HG02870 (cell line): Measurements from ENCODE around the gene RABEPK.
"Not testable (repeated sequence)": the region's sequence is repeated elsewhere in the genome, so short reads cannot be mapped to it uniquely, and the experiment has no call there.

ENCODE experiments used
- ATAC-seq: cut with Tn5 transposase; IDR thresholded peaks from one replicate; pipeline ENCODE4 v1.9.1; 2021; ENCODE audit warnings: mild to moderate bottlenecking, moderate library complexity; ENCODE audit not compliant: unreplicated experiment

The RABEPK gene

GRCh38 chr9:125194466-125194865 lies 5.9 kb upstream of the RABEPK start:
- not testable (repeated sequence) for ATAC-seq

DNA sequence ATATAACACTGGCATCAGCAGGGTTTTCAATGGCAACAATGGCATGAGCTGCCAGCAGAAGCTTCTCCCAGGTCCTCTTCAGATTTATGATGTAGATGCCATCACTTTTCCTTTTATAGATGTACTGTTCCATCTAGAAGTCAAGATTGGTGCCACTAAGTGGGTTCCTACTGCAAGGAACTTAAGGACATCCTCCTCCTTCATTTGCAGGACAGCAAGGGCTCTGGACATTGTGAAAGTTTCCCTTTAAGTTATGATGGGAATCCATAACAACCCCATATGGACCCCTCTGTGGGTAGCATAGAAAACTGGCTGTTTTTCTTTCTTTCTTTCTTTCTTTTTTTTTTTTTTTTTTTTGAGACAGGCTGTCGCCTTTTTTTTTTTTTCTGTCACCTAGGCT lies 4.8 kb upstream of the RABEPK start:
- ATAC-seq, result not testable (repeated sequence)

GRCh38 chr9:125202846-125203618 lies 2.7 kb downstream of the RABEPK start:
- no peak for ATAC-seq

GRCh38 chr9:125204477-125204876 lies 4.1 kb downstream of the RABEPK start:
- ATAC-seq, result no peak

GRCh38 chr9:125214186-125214585 lies 13.8 kb downstream of the RABEPK start:
- ATAC-seq, result no peak

DNA sequence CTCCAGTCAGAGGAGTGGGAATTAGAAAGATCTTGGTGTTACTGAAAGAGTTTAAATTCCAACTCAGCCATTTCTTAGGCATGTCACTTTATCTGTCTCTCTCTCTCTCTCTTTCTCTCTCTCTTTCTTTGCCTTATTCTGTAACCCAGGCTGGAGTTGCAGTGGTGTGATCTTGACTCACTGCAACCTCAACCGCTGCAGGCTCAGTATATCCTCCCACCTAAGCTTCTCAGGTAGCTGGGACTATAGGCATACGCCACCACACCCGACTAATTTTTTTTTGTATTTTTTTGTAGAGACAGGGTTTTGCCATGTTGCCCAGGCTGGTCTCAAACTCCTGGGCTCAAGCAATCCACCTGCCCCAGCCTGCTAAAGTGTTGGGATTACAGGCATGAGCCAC lies 18.3 kb downstream of the RABEPK start:
- no peak for ATAC-seq

DNA sequence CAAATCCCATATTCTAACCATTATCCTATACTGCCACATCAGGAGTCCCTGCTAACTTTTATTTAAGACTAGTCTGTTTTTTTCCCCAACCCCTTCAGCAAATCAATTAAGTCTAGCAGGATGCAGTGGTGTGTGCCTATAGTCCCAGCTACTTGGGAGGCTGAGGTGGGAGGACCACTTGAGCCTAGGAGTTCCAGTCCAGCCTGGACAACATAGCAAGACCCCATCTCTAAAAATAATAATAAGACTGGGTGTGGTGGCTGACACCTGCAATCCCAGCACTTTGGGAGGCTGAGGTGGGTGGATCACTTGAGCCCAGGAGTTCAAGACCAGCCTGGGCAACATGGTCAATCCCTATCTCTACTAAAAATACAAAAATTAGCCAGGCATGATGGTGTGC lies 24.5 kb downstream of the RABEPK start:
- not testable (repeated sequence) for ATAC-seq

DNA sequence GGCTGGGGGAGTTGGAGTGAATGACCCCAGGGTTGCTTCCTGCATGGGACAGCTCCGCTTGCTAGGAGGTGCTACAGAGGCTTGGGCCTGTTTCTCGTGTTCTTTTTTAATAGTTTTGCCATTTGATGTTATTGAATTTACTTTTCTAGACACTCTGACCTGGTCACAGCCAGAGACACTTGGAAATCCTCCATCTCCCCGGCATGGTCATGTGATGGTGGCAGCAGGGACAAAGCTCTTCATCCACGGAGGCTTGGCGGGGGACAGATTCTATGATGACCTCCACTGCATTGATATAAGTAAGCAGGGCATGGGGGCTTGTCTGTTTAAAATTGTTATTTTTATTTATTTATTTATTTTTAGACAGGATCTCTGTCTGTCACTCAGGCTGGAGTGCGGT lies 27.4 kb downstream of the RABEPK start:
- ATAC-seq, result no peak

GRCh38 chr9:125233678-125234077 lies 33.3 kb downstream of the RABEPK start:
- no peak for ATAC-seq

- ATAC-seq, result not testable (repeated sequence)
Observed at GRCh38 chr9:125234099-125234498, 33.8 kb downstream of the RABEPK start.

GRCh38 chr9:125235804-125236519 lies 35.6 kb downstream of the RABEPK start:
- no peak for ATAC-seq

- not testable (repeated sequence) for ATAC-seq
Observed at GRCh38 chr9:125236520-125237159, 36.3 kb downstream of the RABEPK start.

DNA sequence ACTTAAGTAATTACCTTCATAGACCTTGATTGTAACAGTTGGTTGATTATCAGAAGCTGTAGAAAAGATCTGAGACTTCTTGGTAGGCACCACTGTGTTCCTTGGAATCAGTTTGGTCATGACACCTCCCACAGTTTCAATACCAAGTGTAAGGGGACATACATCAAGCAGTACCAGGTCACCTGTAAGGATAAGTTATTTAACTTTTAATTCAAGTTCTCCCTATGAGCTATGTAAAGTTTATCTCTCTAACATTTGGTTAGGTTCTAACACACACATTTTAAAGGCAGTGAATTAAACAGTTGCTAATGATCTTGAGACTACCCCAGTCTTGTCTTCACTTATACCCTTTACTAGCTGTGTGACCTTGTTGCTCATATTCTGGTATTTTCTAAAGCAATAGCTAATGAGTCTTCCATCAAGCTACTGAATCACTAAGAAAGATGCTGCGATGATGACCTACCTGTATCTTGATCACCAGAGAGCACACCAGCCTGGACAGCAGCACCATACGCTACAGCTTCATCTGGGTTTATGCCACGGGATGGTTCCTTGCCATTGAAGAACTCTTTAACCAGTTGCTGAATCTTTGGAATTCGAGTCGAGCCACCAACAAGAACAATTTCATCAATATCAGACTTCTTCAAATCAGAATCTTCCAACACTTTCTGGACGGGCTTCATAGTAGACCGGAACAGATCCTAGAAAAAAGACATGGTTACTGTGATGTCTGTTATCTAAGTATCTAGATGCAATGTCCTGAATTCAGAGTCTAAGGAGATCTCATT lies 38.0 kb downstream of the RABEPK start:
- ATAC-seq, result no peak

GRCh38 chr9:125238915-125239446 lies 38.6 kb downstream of the RABEPK start:
- ATAC-seq, result no peak

DNA sequence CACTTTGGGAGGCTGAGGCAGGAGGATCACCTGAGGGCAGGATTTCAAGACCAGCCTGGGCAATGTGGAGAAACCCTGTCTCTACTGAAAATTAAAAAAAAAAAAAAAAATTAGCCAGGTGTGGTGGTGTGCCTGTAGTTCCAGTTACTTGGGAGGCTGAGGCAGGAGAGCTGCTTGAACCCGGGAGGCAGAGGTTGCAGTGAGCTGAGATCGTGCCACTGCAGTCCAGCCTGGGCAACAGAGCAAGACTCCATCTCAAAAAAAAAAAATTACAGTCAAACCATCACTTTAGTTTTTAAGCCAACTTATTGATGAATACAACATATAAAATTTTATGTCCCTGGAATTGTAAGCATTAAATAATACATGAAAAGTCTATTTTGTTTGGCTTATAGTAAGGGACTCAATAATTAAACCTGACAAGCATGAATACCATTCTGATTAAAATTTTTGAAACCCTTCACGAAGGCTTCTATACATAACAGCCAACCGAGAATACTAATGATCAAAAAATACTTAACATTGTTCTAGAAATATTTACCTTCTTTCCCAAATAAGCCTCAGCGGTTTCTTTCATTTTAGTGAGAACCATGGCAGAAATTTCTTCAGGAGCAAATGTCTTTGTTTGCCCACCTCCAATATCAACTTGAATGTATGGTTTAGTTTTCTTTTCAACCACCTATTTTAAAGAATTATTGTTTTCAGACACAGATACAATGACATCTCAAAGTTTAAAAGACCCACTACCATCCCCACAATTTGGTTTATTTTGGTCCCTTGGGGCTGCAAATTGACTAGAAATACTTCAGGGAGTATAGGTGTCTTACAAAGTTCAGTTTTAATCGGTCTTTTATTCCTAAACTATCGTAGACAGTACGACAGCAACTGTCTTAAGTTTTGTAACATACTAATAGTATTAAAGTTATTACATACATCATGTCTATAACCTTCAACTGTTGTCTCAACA lies 39.6 kb downstream of the RABEPK start:
- no peak for ATAC-seq

GRCh38 chr9:125240649-125240999 lies 40.3 kb downstream of the RABEPK start:
- ATAC-seq, result peak; percentile 1

- peak; percentile 94 for ATAC-seq
Observed at GRCh38 chr9:125241000-125241862, 40.9 kb downstream of the RABEPK start, which contains the start of gene HSPA5. TSS of gene HSPA5 (minus strand) at chr9:125241343. CDS start at chr9:125241126, 217 bp downstream.

DNA sequence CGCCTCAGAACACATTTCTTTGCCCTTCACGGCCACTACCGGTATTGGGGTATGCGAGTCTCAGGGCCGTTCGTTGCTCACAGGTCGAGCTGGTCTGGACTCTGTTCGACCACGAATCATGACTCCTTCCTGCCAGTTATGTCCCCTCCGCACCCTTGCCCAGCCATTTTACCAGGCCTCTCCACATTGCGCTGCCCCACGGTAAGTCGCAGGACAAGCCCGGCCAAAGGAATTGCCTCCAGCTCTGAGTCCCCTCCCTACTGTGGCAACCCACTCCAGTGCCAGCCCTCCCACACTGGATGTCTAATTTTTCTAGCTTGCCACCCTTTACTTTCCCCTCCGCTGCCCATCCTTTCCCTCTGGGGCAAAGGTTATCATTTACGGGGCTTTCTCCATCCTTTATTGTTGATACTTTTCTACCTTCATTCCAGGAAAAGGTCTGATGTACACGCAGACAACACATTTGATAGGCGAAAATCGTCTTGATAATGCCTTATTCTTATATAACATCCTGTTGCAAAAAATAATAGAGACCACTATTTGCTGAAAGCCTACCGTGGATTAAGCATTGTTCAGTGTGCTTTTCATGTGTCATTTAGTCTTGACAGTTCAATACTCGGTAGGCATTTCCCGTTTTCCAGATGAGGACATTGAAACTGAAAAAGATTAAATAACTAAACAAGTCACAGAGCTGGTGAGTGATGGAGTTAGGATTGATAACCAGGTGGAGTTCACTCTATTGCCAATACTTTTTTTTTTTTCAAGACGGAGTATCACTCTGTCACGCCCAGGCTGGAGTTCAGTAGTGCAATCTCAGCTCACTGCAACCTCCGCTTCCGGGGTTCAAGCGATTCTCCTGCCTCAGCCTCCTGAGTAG lies 41.8 kb downstream of the RABEPK start:
- peak; percentile 13 for ATAC-seq
